Psoas muscle (tissue), 8 donors: ENCODE measurements around the gene POC1B. TPM values are rescaled to one million over a fixed set of nuclear protein-coding genes. Genes with fewer than 3 reads are reported as not detected.

ENCODE experiments used
- ATAC-seq, 4 donors: fragments of 200-7000 bp; cut with Tn5 transposase; one replicate each; pipeline ENCODE4 v1.9.1; 2020; ENCODE audit warnings: moderate library complexity in 3 of 4, mild to moderate bottlenecking in 2 of 4
- DNase-seq, 2 donors: peaks; one replicate each; pipeline ENCODE4 v3.0.0-alpha.2; 2020
- H3K27ac ChIP-seq: fragments of 200-600 bp; one replicate; pipeline ENCODE4 v1.8.0; 2022
- H3K27me3 ChIP-seq, 3 donors: fragments of 200-600 bp in 1 of 3; one replicate each; pipeline versions ENCODE4 v1.6.1 to v1.8.0; 2013 to 2022; ENCODE audit warnings: low read length in 2 of 3, mild to moderate bottlenecking in 2 of 3, moderate library complexity in 1 of 3; ENCODE audit not compliant: insufficient read depth in 3 of 3
- H3K36me3 ChIP-seq, 2 donors: fragments of 200-600 bp in 1 of 2; one replicate each; pipeline versions ENCODE4 v1.6.1 to v1.8.0; 2013 to 2022; ENCODE audit warnings: low read depth in 1 of 2, mild to moderate bottlenecking in 1 of 2, moderate library complexity in 1 of 2; ENCODE audit not compliant: insufficient read depth in 1 of 2
- H3K4me1 ChIP-seq: fragments of 200-600 bp; one replicate; pipeline ENCODE4 v1.8.0; 2022
- H3K4me3 ChIP-seq: fragments of 200-600 bp; one replicate; pipeline ENCODE4 v1.8.0; 2022; ENCODE audit warnings: mild to moderate bottlenecking
- H3K9me3 ChIP-seq: fragments of 200-600 bp; one replicate; pipeline ENCODE4 v1.8.0; 2022
- CTCF ChIP-seq: fragments of 200-600 bp; IDR thresholded peaks from one replicate; pipeline ENCODE4 v1.8.0; 2022; ENCODE audit warnings: antibody characterized with exemption
- WGBS, 3 donors: extraction: QIAGEN DNeasy Blood & Tissue Kit; methylation state at CpG; one replicate each; pipeline versions ENCODE4 v1.1.6 to v1.1.7; 2013; 5-methylcytosine and 5-hydroxymethylcytosine counted together
- intact Hi-C, 2 donors: fragments of 100-400 bp; cut with DNase I; formaldehyde crosslinking; loops; one replicate each; pipeline versions ENCODE4 v1.11.0 to v1.14.2; 2022
- polyA plus RNA-seq, 3 donors: library from polyadenylated mRNA; stranded (reverse); fragments of 200-250 nt; gene quantifications; one replicate each; pipeline ENCODE4 v1.2.3, GENCODE V29; 2013
- total RNA-seq, 4 donors: library from RNA; stranded (reverse); fragmentation: NEBNext Ultra II Directional in 2 of 4; extraction: Animal tissue kit (Norgen Biotek cat#: 25700) in 2 of 4; gene quantifications; one replicate each; pipeline versions ENCODE4 v1.2.1 to v1.2.4, GENCODE V29; 2021 to 2023
- donor health status: healthy with polysubstance abuse.
- donor health status: DM: no; HTN: no; CAD: no; lungs with moderate emphysema.
- donor health status: Bipolar disorder and iron deficiency.
- donor health status: healthy.
- donor health status: DM: yes; HTN: yes; CAD: no.
- donor health status: DM: no; HTN: no; CAD: no.
- donor health status: DM: no; HTN: no; CAD: no.
- donor health status: DM: yes; HTN: yes; CAD: no.

POC1B gene
- total and polyA plus RNA-seq, 7 donors = 2.9 to 8.1 (median 5.3) TPM

GRCh38 chr12:89395712-89396111 is 130.1 kb downstream of the POC1B start:
- H3K4me3 ChIP-seq = no peak overlapping the region
- ATAC-seq (no peak), DNase-seq (no peak)
- H3K9me3 ChIP-seq = no peaks in the 10 kb centered on the region
- H3K27ac ChIP-seq = no peak overlapping the region
- no peak for TF ChIP-seq CTCF
- WGBS, 3 donors = 79 to 84% (median 82%) methylated on average over 4 of the region's 4 CpGs
- no peaks in the 10 kb centered on the region for H3K36me3 ChIP-seq
- no peaks in the 10 kb centered on the region for H3K27me3 ChIP-seq
- H3K4me1 ChIP-seq = no peaks in the 10 kb centered on the region
- intact Hi-C loops = no loop called here

DNA sequence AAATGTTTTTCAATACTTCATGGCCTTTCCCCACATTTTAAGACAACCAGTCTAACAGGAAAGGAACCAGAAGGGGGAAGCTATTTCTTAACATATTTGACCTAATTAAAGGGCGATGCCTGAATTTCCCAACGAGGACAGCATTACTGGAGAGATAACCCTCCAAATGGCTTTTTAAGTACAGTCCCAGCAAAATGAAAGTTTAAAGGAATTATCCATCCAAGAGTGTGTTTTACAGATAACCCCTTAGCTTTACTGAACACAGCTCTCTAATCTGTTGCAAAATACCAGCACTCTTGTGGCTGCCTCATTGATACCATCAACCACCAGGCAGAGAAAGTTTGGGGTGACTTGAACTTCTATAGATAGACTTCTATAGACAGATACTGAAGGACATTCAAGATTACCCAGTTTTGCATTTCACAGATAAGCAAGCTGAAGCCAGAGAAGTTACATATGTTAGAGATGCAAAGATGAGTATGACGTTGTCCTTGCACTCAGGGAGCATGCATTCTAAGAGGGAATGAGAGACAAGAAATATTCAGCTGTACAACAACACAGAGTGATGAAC is 132.2 kb downstream of the POC1B start:
- H3K9me3 ChIP-seq = no peaks in the 10 kb centered on the region
- 76 to 78% (median 77%) methylated on average over 3 of the region's 3 CpGs for WGBS, 3 donors
- H3K4me1 ChIP-seq = peaks cover 6% of the 10 kb centered on the region
- intact Hi-C loops = no loop called here
- ATAC-seq (no peak), DNase-seq (no peak)
- no peak for TF ChIP-seq CTCF
- H3K27me3 ChIP-seq = no peaks in the 10 kb centered on the region
- H3K27ac ChIP-seq = no peak overlapping the region
- H3K36me3 ChIP-seq = no peaks in the 10 kb centered on the region
- H3K4me3 ChIP-seq = no peak overlapping the region

GRCh38 chr12:89392391-89392790 is 133.5 kb downstream of the POC1B start:
- no peak for DNase-seq
- no peak overlapping the region for H3K4me3 ChIP-seq
- H3K27me3 ChIP-seq = no peaks in the 10 kb centered on the region
- peaks cover 6% of the 10 kb centered on the region for H3K4me1 ChIP-seq
- ATAC-seq = no peak
- no peak overlapping the region for H3K27ac ChIP-seq
- TF ChIP-seq CTCF = no peak
- no peaks in the 10 kb centered on the region for H3K36me3 ChIP-seq
- H3K9me3 ChIP-seq = no peaks in the 10 kb centered on the region
- WGBS, 3 donors = 57 to 84% (median 70%) methylated on average over 3 of the region's 3 CpGs
- intact Hi-C loops = no loop called here

GRCh38 chr12:89391726-89392336 is 134.0 kb downstream of the POC1B start:
- no peak for TF ChIP-seq CTCF
- WGBS, 3 donors = 83 to 89% (median 87%) methylated on average over 6 of the region's 6 CpGs
- H3K27ac ChIP-seq = no peak overlapping the region

More at GRCh38 chr12:89391726-89392336, 134.0 kb downstream of the POC1B start:
- Histone ChIP-seq H3K36me3 (no peaks in the 10 kb centered on the region), H3K27me3 (no peaks in the 10 kb centered on the region), H3K4me1 (peaks cover 6% of the 10 kb centered on the region), H3K4me3 (no peak overlapping the region), H3K9me3 (no peaks in the 10 kb centered on the region)
- DNase-seq = no peak
- intact Hi-C loops = no loop called here
- no peak for ATAC-seq
